ENCODE measurements around the gene STIMATE.

The STIMATE gene

GRCh38 chr3:52879581-52879980, 17.8 kb downstream of the STIMATE start:
- Histone ChIP-seq H3K4me1 (ENCODE audit: insufficient read depth, poor library complexity, severe bottlenecking) (no peaks in the 10 kb centered on the region), H3K9me3 (ENCODE audit: severe bottlenecking) (no peaks in the 10 kb centered on the region), H3K36me3 (ENCODE audit: low read depth) (peaks cover 6% of the 10 kb centered on the region; the same call in 1 of the 2 replicates), H3K27me3 (ENCODE audit: insufficient read depth, poor library complexity, severe bottlenecking) (no peaks in the 10 kb centered on the region), H3K27ac (ENCODE audit: poor library complexity, severe bottlenecking) (no peak overlapping the region), H3K4me3 (ENCODE audit: severe bottlenecking) (no peak overlapping the region)
- DNase-seq (ENCODE audit: low spot score) (no peak), ATAC-seq (ENCODE audit: low read depth) (no peak)
- no peak for TF ChIP-seq CTCF (IDR thresholded peaks at IDR 0.05; ENCODE audit: poor library complexity, severe bottlenecking)

- Histone ChIP-seq H3K27ac (ENCODE audit: poor library complexity, severe bottlenecking) (no peak overlapping the region), H3K4me1 (ENCODE audit: insufficient read depth, poor library complexity, severe bottlenecking) (no peaks in the 10 kb centered on the region), H3K27me3 (ENCODE audit: insufficient read depth, poor library complexity, severe bottlenecking) (no peaks in the 10 kb centered on the region), H3K4me3 (ENCODE audit: severe bottlenecking) (no peak overlapping the region), H3K9me3 (ENCODE audit: severe bottlenecking) (no peaks in the 10 kb centered on the region), H3K36me3 (ENCODE audit: low read depth) (0 out of 2 replicates have a peak, but pooled peaks cover 6% of the 10 kb centered on the region)
- ATAC-seq (ENCODE audit: low read depth) (no peak), DNase-seq (ENCODE audit: low spot score) (no peak)
- no peak for TF ChIP-seq CTCF (IDR thresholded peaks at IDR 0.05; ENCODE audit: poor library complexity, severe bottlenecking)
Measured at GRCh38 chr3:52879090-52879489, 18.3 kb downstream of the STIMATE start.

- Histone ChIP-seq H3K4me1 (ENCODE audit: insufficient read depth, poor library complexity, severe bottlenecking) (no peaks in the 10 kb centered on the region), H3K27ac (ENCODE audit: poor library complexity, severe bottlenecking) (no peak overlapping the region), H3K36me3 (ENCODE audit: low read depth) (no peaks in the 10 kb centered on the region), H3K27me3 (ENCODE audit: insufficient read depth, poor library complexity, severe bottlenecking) (no peaks in the 10 kb centered on the region), H3K4me3 (ENCODE audit: severe bottlenecking) (no peak overlapping the region), H3K9me3 (ENCODE audit: severe bottlenecking) (no peaks in the 10 kb centered on the region)
- ATAC-seq (ENCODE audit: low read depth) (no peak), DNase-seq (ENCODE audit: low spot score) (no peak)
- TF ChIP-seq CTCF (IDR thresholded peaks at IDR 0.05; ENCODE audit: poor library complexity, severe bottlenecking) = no peak
Measured at GRCh38 chr3:52877085-52877484, 20.3 kb downstream of the STIMATE start.

- no peak for TF ChIP-seq CTCF (IDR thresholded peaks at IDR 0.05; ENCODE audit: poor library complexity, severe bottlenecking)
- H3K27me3 ChIP-seq (ENCODE audit: insufficient read depth, poor library complexity, severe bottlenecking) = no peaks in the 10 kb centered on the region
- H3K4me1 ChIP-seq (ENCODE audit: insufficient read depth, poor library complexity, severe bottlenecking) = no peaks in the 10 kb centered on the region
- H3K9me3 ChIP-seq (ENCODE audit: severe bottlenecking) = no peaks in the 10 kb centered on the region
- no peaks in the 10 kb centered on the region for H3K36me3 ChIP-seq (ENCODE audit: low read depth)
- H3K27ac ChIP-seq (ENCODE audit: poor library complexity, severe bottlenecking) = no peak overlapping the region
- ATAC-seq (ENCODE audit: low read depth) = no peak
- no peak for DNase-seq (ENCODE audit: low spot score)
- no peak overlapping the region for H3K4me3 ChIP-seq (ENCODE audit: severe bottlenecking)
Measured at GRCh38 chr3:52874864-52875587, 22.3 kb downstream of the STIMATE start.

- no peaks in the 10 kb centered on the region for H3K4me1 ChIP-seq (ENCODE audit: insufficient read depth, poor library complexity, severe bottlenecking)
- no peaks in the 10 kb centered on the region for H3K27me3 ChIP-seq (ENCODE audit: insufficient read depth, poor library complexity, severe bottlenecking)
- ATAC-seq (ENCODE audit: low read depth) = no peak
- DNase-seq (ENCODE audit: low spot score) = no peak
- H3K36me3 ChIP-seq (ENCODE audit: low read depth) = no peaks in the 10 kb centered on the region
- no peaks in the 10 kb centered on the region for H3K9me3 ChIP-seq (ENCODE audit: severe bottlenecking)
- H3K4me3 ChIP-seq (ENCODE audit: severe bottlenecking) = no peak overlapping the region
- H3K27ac ChIP-seq (ENCODE audit: poor library complexity, severe bottlenecking) = no peak overlapping the region
- no peak for TF ChIP-seq CTCF (IDR thresholded peaks at IDR 0.05; ENCODE audit: poor library complexity, severe bottlenecking)
Measured at GRCh38 chr3:52874160-52874701, 23.1 kb downstream of the STIMATE start.
